SJCRH30 (cell line): Measurements from ENCODE around the gene NCAN. TPM values are rescaled to one million over a fixed set of nuclear protein-coding genes. Genes with fewer than 3 reads are reported as not detected.

Experiments used
- DNase-seq, 2 experiments: peaks; one replicate each; pipeline ENCODE4 v3.0.0-alpha.2; 2015 to 2020
- H3K27ac ChIP-seq: fragments of 250-450 bp; sonication (Bioruptor Pico); 2 replicates; pipeline ENCODE4 v1.5.1; 2020; ENCODE audit warnings: mild to moderate bottlenecking, moderate library complexity
- H3K27me3 ChIP-seq: fragments of 250-450 bp; sonication (Bioruptor Pico); 2 replicates; pipeline ENCODE4 v1.5.1; 2020; ENCODE audit warnings: mild to moderate bottlenecking, moderate library complexity
- H3K36me3 ChIP-seq: fragments of 250-450 bp; sonication (Bioruptor Pico); 2 replicates; pipeline ENCODE4 v1.5.1; 2020; ENCODE audit warnings: mild to moderate bottlenecking, moderate library complexity
- H3K4me1 ChIP-seq: fragments of 250-450 bp; sonication (Bioruptor Pico); 2 replicates; pipeline ENCODE4 v1.5.1; 2020; ENCODE audit warnings: mild to moderate bottlenecking, moderate library complexity
- H3K4me3 ChIP-seq: fragments of 250-450 bp; sonication (Bioruptor Pico); 2 replicates; pipeline ENCODE4 v1.5.1; 2020; ENCODE audit warnings: mild to moderate bottlenecking, moderate library complexity
- H3K9me3 ChIP-seq: fragments of 250-450 bp; sonication (Bioruptor Pico); replicated peaks from 2 replicates; pipeline ENCODE4 v1.5.1; 2020; ENCODE audit warnings: mild to moderate bottlenecking, moderate library complexity
- total RNA-seq: library from RNA; depleted of rRNA; stranded (reverse); fragments of >200 nt; shearing (Covaris generic); gene quantifications from 2 replicates; pipeline ENCODE4 v1.2.3, GENCODE V29; 2014

Gene NCAN
- total RNA-seq, 1 experiment from 2014 or later, result not detected

- Histone ChIP-seq H3K27ac (no peak overlapping the region), H3K9me3 (no peaks in the 10 kb centered on the region), H3K27me3 (no peaks in the 10 kb centered on the region), H3K4me3 (no peak overlapping the region), H3K4me1 (no peaks in the 10 kb centered on the region), H3K36me3 (no peaks in the 10 kb centered on the region)
- DNase-seq, result no peak
Observed at GRCh38 chr19:19257836-19258588, 46.3 kb downstream of the NCAN start.

- Histone ChIP-seq H3K36me3 (no peaks in the 10 kb centered on the region), H3K4me3 (no peak overlapping the region), H3K4me1 (no peaks in the 10 kb centered on the region), H3K27me3 (no peaks in the 10 kb centered on the region), H3K9me3 (no peaks in the 10 kb centered on the region), H3K27ac (no peak overlapping the region)
- no peak for DNase-seq
Observed at GRCh38 chr19:19258589-19259338, 47.0 kb downstream of the NCAN start.

DNA sequence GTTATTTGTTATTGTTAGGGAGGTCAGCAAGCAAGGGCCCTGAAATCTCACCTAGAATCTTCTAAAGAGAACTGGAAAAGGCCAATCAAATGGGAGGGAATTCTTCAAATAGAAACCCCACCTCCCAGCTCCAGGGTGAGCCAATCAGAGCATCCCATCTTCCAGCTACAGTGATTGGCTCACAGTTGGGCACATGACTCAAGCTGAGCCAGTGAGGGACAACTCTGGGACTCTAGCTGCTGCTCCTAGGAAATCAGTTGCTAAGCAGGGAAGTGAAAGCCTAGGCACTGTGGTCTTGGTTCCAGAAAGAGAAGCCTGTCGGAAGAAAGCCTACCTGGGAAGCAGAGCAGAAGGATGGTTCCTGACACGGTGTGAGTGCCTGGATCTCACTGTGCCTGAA, 48.0 kb downstream of the NCAN start:
- H3K4me3 ChIP-seq, result no peak overlapping the region
- no peaks in the 10 kb centered on the region for H3K36me3 ChIP-seq
- H3K27ac ChIP-seq, result no peak overlapping the region
- no peaks in the 10 kb centered on the region for H3K9me3 ChIP-seq
- DNase-seq, result peak; percentile 22 to 53
- H3K27me3 ChIP-seq, result no peaks in the 10 kb centered on the region
- H3K4me1 ChIP-seq, result no peaks in the 10 kb centered on the region

- no peak for DNase-seq
- no peak overlapping the region for H3K27ac ChIP-seq
- no peaks in the 10 kb centered on the region for H3K4me1 ChIP-seq
- H3K9me3 ChIP-seq, result no peaks in the 10 kb centered on the region
- no peak overlapping the region for H3K4me3 ChIP-seq
- H3K27me3 ChIP-seq, result no peaks in the 10 kb centered on the region
- no peaks in the 10 kb centered on the region for H3K36me3 ChIP-seq
Observed at GRCh38 chr19:19260417-19261214, 48.9 kb downstream of the NCAN start.

- H3K27me3 ChIP-seq, result no peaks in the 10 kb centered on the region
- H3K4me3 ChIP-seq, result no peak overlapping the region
- H3K4me1 ChIP-seq, result no peaks in the 10 kb centered on the region
- H3K9me3 ChIP-seq, result no peaks in the 10 kb centered on the region
- DNase-seq, result no peak
- no peak overlapping the region for H3K27ac ChIP-seq
- no peaks in the 10 kb centered on the region for H3K36me3 ChIP-seq
Observed at GRCh38 chr19:19261350-19262189, 49.8 kb downstream of the NCAN start.

GRCh38 chr19:19262190-19263057, 50.7 kb downstream of the NCAN start:
- no peaks in the 10 kb centered on the region for H3K9me3 ChIP-seq
- no peak for DNase-seq
- no peaks in the 10 kb centered on the region for H3K27me3 ChIP-seq
- no peaks in the 10 kb centered on the region for H3K4me1 ChIP-seq
- no peaks in the 10 kb centered on the region for H3K36me3 ChIP-seq
- H3K4me3 ChIP-seq, result no peak overlapping the region
- H3K27ac ChIP-seq, result no peak overlapping the region

DNA sequence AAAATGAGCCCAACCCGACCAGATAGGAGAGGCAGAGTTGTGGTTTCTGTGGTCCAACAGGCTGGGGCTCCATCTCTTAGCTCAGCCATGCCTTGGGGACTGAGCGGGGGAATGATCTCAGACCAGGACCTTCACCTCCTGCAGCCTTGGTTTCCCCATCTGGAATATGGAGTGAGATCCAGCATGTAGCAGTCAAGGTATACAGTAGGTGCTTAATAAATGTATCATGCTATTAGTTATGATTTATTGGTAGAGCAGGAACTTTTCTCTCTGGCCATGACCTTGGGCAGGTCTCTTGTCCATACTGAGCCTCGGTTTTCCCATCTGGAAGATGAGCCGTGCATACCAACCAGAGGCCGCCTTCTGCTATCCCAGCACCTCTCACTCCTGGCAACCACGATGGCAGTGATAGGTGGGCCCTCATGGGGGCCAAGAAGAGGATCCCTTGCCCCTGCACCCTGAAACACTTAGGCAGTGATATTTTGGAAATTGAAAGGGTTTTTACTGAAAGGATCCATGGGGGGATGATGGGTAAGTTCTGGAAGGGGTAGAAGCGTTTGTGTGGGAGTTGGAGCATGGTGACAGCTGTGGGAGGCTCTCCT, 52.2 kb downstream of the NCAN start:
- Histone ChIP-seq H3K4me1 (no peaks in the 10 kb centered on the region), H3K9me3 (no peaks in the 10 kb centered on the region), H3K27ac (no peak overlapping the region), H3K36me3 (no peaks in the 10 kb centered on the region), H3K4me3 (no peak overlapping the region), H3K27me3 (no peaks in the 10 kb centered on the region)
- no peak for DNase-seq

DNA sequence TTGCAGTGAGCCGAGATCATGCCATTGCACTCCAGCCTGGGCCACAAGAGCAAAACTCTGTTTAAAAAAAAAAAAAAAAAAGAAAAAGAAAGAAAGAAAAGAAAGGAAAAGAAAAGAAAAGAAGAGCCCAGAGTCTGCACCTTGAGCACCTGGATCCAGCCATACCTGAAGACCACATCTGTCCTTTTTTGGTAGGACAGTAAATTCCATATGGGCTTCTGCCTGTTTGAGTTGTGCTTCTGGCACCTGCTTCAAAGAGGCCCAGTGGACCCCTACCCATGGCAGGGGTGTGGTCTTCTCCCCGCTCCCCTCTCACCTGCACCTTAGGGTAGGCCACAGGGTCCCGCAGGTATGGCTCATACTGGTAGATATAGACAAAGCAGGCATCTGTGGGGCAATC, 55.5 kb downstream of the NCAN start:
- no peaks in the 10 kb centered on the region for H3K4me1 ChIP-seq
- no peak for DNase-seq
- H3K27me3 ChIP-seq, result no peaks in the 10 kb centered on the region
- H3K4me3 ChIP-seq, result no peak overlapping the region
- H3K27ac ChIP-seq, result no peak overlapping the region
- H3K9me3 ChIP-seq, result no peaks in the 10 kb centered on the region
- no peaks in the 10 kb centered on the region for H3K36me3 ChIP-seq

DNA sequence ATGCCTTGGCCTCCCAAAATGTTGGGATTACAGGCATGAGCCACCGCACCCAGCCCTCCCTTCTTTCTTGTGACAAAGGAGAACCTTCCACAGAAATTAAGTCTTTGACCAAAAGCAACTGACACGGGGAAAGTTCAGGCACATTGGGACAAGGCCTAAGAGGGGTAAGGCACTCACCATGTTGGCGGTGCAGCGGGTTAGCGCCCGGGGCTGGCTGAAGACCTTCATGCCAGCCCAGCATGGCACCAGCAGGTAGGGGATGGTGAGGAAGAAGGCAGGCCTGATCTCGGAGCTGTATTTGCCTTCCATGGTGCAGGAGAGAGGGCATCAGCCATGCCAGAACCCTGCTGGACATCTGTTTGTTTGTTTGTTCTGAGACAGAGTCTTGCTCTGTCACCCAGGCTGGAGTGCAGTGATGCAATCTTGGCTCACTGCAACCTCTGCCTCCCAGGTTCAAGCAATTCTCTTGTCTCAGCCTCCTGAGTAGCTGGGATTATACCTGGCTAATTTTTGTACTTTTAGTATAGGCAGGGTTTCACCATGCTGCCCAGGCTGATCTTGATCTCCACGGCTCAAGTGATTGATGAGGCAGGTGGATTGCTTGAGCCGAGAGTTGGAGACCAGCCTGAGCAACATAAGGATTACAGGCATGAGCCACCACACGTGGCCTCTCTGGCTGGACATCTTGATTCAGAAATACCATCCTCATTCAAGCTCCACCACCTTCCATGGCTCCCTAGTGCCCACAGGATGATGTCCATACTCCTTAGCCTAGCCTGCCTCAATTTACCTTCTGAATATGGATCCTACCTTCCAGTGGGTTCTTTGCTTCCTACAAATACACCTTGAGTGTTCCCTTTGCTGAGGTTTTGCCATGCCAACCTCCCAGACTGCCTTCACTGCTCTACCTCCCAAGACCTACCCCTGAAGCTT, 57.0 kb downstream of the NCAN start:
- no peaks in the 10 kb centered on the region for H3K9me3 ChIP-seq
- H3K4me3 ChIP-seq, result no peak overlapping the region
- H3K27ac ChIP-seq, result no peak overlapping the region
- DNase-seq, result no peak
- no peaks in the 10 kb centered on the region for H3K27me3 ChIP-seq
- no peaks in the 10 kb centered on the region for H3K4me1 ChIP-seq
- no peaks in the 10 kb centered on the region for H3K36me3 ChIP-seq

GRCh38 chr19:19269952-19270694, 58.4 kb downstream of the NCAN start:
- Histone ChIP-seq H3K27ac (no peak overlapping the region), H3K9me3 (no peaks in the 10 kb centered on the region), H3K27me3 (no peaks in the 10 kb centered on the region), H3K4me3 (no peak overlapping the region), H3K4me1 (no peaks in the 10 kb centered on the region), H3K36me3 (no peaks in the 10 kb centered on the region)
- DNase-seq, result no peak

- Histone ChIP-seq H3K4me3 (no peak overlapping the region), H3K36me3 (peaks cover 3% of the 10 kb centered on the region), H3K4me1 (no peaks in the 10 kb centered on the region), H3K27ac (no peak overlapping the region), H3K9me3 (no peaks in the 10 kb centered on the region), H3K27me3 (no peaks in the 10 kb centered on the region)
- no peak for DNase-seq
Observed at GRCh38 chr19:19270749-19271571, 59.2 kb downstream of the NCAN start.
